HG03045 (cell line): ENCODE measurements around the gene ZNF141.
"Not testable (repeated sequence)": the region's sequence is repeated elsewhere in the genome, so short reads cannot be mapped to it uniquely, and the experiment has no call there.

Experiments used
- ATAC-seq: cut with Tn5 transposase; IDR thresholded peaks from one replicate; pipeline ENCODE4 v1.9.1; 2021; ENCODE audit warnings: mild to moderate bottlenecking, moderate library complexity; ENCODE audit not compliant: unreplicated experiment

ZNF141 gene

GRCh38 chr4:384311-385010 is 46.8 kb downstream of the ZNF141 start:
- ATAC-seq, result no peak

DNA sequence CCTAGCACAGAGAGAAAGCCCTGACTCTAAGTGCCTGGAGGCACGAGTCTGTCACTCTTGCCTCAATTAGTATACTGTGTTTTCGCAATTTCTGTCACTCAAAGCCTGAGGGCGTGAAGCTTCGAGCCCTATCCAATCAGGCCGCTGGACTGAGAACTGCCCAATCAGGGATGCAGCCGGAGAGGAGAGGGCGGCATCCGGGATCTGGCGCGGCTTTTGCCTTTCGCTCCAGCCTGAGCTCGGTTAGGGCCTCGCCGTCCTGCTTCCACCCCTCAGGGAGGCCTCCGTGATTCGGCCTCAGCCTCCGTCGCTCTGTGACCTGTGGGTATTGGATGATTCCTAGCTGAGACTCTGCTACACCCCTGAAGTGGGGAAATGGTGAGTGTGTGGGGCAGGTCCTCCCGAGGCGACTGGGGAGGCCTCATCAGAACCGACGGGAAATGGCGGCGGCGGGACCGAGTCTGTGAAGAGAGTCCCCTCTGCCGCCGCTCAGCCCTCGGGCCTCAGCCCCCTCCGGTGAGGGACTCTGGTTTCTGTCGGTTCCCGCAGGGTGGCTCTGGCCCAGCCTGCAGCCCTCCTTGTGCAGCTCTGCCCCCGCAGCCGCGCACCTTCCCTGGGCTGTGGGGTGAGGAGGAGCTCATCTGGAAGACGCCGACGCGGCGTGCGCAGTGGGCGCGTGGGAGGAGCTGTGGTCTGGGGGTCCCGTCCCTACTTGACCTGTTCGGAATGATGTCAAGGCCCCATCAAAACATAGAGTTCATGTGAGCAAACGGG is 48.5 kb downstream of the ZNF141 start:
- no peak for ATAC-seq

DNA sequence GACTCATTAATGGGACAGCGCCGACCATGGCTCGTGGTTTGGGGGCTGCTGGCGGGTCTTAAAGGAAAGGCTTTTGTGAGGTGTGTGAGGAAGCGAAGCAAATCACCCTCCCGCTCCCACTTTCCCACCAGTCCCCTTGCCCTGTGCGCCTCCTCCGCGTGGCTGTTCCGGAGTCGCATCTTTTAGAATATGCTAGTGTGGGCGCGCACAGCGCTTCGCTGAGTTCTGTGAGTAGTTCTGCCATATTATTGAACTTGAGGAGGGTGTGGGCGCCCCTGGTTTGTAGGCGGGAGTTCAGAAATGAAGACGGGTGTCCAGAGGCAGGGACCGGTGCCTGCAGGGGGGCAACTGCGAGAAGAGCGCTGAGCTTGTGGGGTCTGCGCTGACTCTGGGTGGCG is 49.1 kb downstream of the ZNF141 start:
- ATAC-seq, result no peak

- no peak for ATAC-seq
Observed at GRCh38 chr4:404006-404405, 66.4 kb downstream of the ZNF141 start.

GRCh38 chr4:408321-408720 is 70.7 kb downstream of the ZNF141 start:
- not testable (repeated sequence) for ATAC-seq

DNA sequence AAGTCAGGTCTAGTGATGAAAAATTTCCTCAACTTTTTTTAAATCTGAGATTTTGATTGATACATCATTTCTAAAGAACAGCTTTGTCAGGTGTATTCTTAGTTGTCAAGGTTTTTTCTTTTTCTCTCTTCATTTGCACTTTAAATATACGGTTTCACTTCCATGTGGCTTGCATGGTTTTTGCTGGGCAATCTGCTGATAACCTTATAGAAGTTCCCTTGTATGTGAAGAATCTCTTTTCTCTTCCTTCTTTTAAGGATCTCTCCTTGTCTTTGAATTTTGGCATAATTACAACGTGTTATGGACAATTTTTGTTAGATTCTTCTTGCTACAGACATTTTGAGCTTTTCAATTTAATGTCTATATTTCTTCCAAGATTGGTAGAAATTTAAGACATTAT is 85.0 kb downstream of the ZNF141 start:
- no peak for ATAC-seq
